PC-9 (cell line): ENCODE results near the gene STRN3. TPM values are rescaled to one million over a fixed set of nuclear protein-coding genes. Genes with fewer than 3 reads are reported as not detected.

ENCODE experiments used
- BruUV-seq: library from RNA; stranded (reverse); fragments of 400-500 nt; replicated peaks from 2 replicates; lab custom pipeline; 2021; lab: Mats Ljungman, UMichigan
- CTCF ChIA-PET: fragments of 300-600 bp; sonication (Branson Sonifier 250); formaldehyde crosslinking; loops from one replicate; lab custom pipeline; 2022; ENCODE audit warnings: antibody characterized with exemption; lab: Charles Lee
- POLR2A ChIA-PET: fragments of 300-600 bp; sonication (Branson Sonifier 250); formaldehyde crosslinking; loops from one replicate; lab custom pipeline; 2022; ENCODE audit warnings: antibody characterized with exemption; ENCODE audit not compliant: unreplicated experiment; lab: Charles Lee
- DNase-seq, 2 experiments: peaks; one replicate each; pipeline versions ENCODE4 v3.0.0 to v3.0.0-alpha.2; 2015 to 2022; ENCODE audit warnings: mixed read lengths in 1 of 2
- H2AFZ ChIP-seq: fragments of 200-600 bp; sonication (generic); 2 replicates; pipeline ENCODE4 v1.8.1; 2017; ENCODE audit warnings: antibody characterized with exemption
- H3F3A ChIP-seq: fragments of 200-600 bp; sonication (generic); 2 replicates; pipeline ENCODE4 v1.8.1; 2017; ENCODE audit warnings: antibody characterized with exemption, mild to moderate bottlenecking, low read depth; ENCODE audit not compliant: insufficient read depth
- H3K27ac ChIP-seq: fragments of 200-600 bp; sonication (generic); 2 replicates; pipeline ENCODE4 v1.6.1; 2016; ENCODE audit warnings: mixed run types
- H3K27me3 ChIP-seq: fragments of 200-600 bp; sonication (generic); 2 replicates; pipeline ENCODE4 v1.6.1; 2016; ENCODE audit warnings: low read depth, mixed run types; ENCODE audit not compliant: insufficient read depth
- H3K36me3 ChIP-seq: fragments of 200-600 bp; sonication (generic); 2 replicates; pipeline ENCODE4 v1.6.1; 2016; ENCODE audit warnings: low read depth, mixed run types
- H3K4me1 ChIP-seq: fragments of 200-600 bp; sonication (generic); replicated peaks from 2 replicates; pipeline ENCODE4 v1.6.1; 2016; ENCODE audit warnings: mixed run types; ENCODE audit not compliant: insufficient read depth
- H3K4me2 ChIP-seq: fragments of 200-600 bp; sonication (generic); 2 replicates; pipeline ENCODE4 v1.6.1; 2017; ENCODE audit warnings: mixed run types
- H3K4me3 ChIP-seq: fragments of 200-600 bp; sonication (generic); 2 replicates; pipeline ENCODE4 v1.6.1; 2016; ENCODE audit warnings: mixed run types
- H3K79me2 ChIP-seq: fragments of 200-600 bp; sonication (generic); 2 replicates; pipeline ENCODE4 v1.6.1; 2017; ENCODE audit warnings: low read depth, mixed run types
- H3K9me2 ChIP-seq: fragments of 200-600 bp; sonication (generic); 2 replicates; pipeline ENCODE4 v1.8.1; 2017; ENCODE audit warnings: mild to moderate bottlenecking; ENCODE audit not compliant: insufficient read depth
- H3K9me3 ChIP-seq: fragments of 200-600 bp; sonication (generic); 2 replicates; pipeline ENCODE4 v1.8.1; 2016; ENCODE audit warnings: low read depth; ENCODE audit not compliant: insufficient read depth
- H4K20me1 ChIP-seq: fragments of 200-600 bp; sonication (generic); 2 replicates; pipeline ENCODE4 v1.8.1; 2017; ENCODE audit not compliant: insufficient read depth
- EZH2 ChIP-seq: fragments of 200-600 bp; sonication (generic); IDR thresholded peaks from 2 replicates; pipeline ENCODE4 v1.8.0; 2017; ENCODE audit warnings: antibody characterized with exemption, low read depth
- intact Hi-C: fragments of 100-400 bp; cut with micrococcal nuclease; formaldehyde crosslinking; loops from one replicate; pipeline ENCODE4 v1.10.0; 2022; ENCODE audit not compliant: unreplicated experiment
- total RNA-seq: library from RNA; stranded (reverse); gene quantifications from 2 replicates; pipeline ENCODE4 v1.2.3, GENCODE V29; 2021
- TF ChIP-seq, protein P1 (sequence below): fragments of 200-600 bp; sonication (generic); conservative IDR thresholded peaks from 2 replicates; pipeline ENCODE4 v1.6.1; 2017; ENCODE audit warnings: mixed run types, antibody characterized with exemption, mild to moderate bottlenecking, moderate library complexity

STRN3 gene
- total RNA-seq, 1 experiment from 2014 or later, result 18.1 TPM

DNA sequence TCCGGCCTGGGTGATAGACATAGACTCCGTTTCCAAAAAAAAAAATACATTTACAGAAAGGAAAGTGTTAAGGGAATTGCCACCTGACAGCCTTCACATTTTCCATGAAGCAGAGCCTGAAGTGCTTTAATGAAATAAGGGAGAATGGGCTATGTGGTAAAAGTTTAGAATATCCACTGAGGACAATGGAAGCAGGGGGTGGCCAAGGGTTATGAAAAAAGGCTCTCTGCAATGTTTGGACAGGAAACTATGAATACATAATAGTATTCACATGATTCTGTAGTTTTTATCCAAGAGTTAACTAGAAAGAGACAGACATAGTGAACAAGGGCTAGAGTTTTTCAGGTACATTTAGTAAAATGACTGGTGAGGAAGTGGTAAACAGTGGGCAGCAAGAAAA is 76.5 kb downstream of the STRN3 start:
- Histone ChIP-seq H4K20me1 (no peaks in the 10 kb centered on the region), H3K36me3 (peaks cover 4% of the 10 kb centered on the region; the same call in 1 of the 2 replicates), H3F3A (peaks cover 4% of the 10 kb centered on the region; the same call in 1 of the 2 replicates), H2AFZ (no peak overlapping the region), H3K9me3 (no peaks in the 10 kb centered on the region), H3K4me3 (no peak overlapping the region), H3K4me1 (no peaks in the 10 kb centered on the region), H3K79me2 (no peaks in the 10 kb centered on the region), H3K27me3 (no peaks in the 10 kb centered on the region), H3K27ac (no peak overlapping the region), H3K9me2 (no peaks in the 10 kb centered on the region), H3K4me2 (no peak overlapping the region)
- no peak for DNase-seq
- BruUV-seq, result no TSS peak
- ChIA-PET POLR2A (no interaction called here), CTCF (no interaction called here)
- TF ChIP-seq EZH2, result no peak
- TF ChIP-seq, protein P1, sequence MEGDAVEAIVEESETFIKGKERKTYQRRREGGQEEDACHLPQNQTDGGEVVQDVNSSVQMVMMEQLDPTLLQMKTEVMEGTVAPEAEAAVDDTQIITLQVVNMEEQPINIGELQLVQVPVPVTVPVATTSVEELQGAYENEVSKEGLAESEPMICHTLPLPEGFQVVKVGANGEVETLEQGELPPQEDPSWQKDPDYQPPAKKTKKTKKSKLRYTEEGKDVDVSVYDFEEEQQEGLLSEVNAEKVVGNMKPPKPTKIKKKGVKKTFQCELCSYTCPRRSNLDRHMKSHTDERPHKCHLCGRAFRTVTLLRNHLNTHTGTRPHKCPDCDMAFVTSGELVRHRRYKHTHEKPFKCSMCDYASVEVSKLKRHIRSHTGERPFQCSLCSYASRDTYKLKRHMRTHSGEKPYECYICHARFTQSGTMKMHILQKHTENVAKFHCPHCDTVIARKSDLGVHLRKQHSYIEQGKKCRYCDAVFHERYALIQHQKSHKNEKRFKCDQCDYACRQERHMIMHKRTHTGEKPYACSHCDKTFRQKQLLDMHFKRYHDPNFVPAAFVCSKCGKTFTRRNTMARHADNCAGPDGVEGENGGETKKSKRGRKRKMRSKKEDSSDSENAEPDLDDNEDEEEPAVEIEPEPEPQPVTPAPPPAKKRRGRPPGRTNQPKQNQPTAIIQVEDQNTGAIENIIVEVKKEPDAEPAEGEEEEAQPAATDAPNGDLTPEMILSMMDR, result no peak
- intact Hi-C loops, result no loop called here

DNA sequence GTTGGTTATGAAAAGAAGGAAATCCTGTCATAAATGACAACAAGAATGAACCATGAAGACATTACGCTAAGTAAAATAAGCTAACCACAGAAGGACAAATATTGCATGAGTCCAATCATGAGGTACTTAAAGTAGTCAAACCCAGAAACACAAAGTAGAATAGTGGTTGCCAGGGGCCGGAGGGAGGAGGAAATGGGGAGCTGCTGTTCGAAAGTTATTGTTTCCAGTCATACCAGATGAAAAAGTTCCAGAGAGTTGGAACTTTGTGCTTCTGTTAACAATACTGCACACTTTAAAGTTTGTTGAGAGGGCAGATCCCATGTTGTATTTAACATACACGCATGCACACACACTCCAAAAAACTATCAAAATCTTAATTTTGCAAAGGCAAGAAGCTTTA is 82.5 kb downstream of the STRN3 start:
- TF ChIP-seq, protein P1, result no peak
- TF ChIP-seq EZH2, result no peak

GRCh38 chr14:30940886-30941285 is 85.3 kb downstream of the STRN3 start:
- Histone ChIP-seq H3K79me2 (no peaks in the 10 kb centered on the region), H2AFZ (no peak overlapping the region), H3K4me3 (no peak overlapping the region), H3K27ac (no peak overlapping the region), H3K4me1 (no peaks in the 10 kb centered on the region), H3F3A (0 out of 2 replicates have a peak, but pooled peaks cover 4% of the 10 kb centered on the region), H3K9me2 (no peaks in the 10 kb centered on the region), H3K27me3 (no peaks in the 10 kb centered on the region), H3K4me2 (no peak overlapping the region), H3K36me3 (0 out of 2 replicates have a peak, but pooled peaks cover 3% of the 10 kb centered on the region), H3K9me3 (no peaks in the 10 kb centered on the region), H4K20me1 (no peaks in the 10 kb centered on the region)
- ChIA-PET POLR2A (no interaction called here), CTCF (no interaction called here)
- DNase-seq, result no peak
- no peak for TF ChIP-seq EZH2
- TF ChIP-seq, protein P1, result no peak
- intact Hi-C loops, result no loop called here
- BruUV-seq, result no TSS peak

More for the DNA sequence above, 82.5 kb downstream of the STRN3 start:
- intact Hi-C loops, result no loop called here
- DNase-seq, result no peak
- H3K9me2 ChIP-seq, result no peaks in the 10 kb centered on the region
- no peaks in the 10 kb centered on the region for H3K9me3 ChIP-seq
- ChIA-PET CTCF (no interaction called here), POLR2A (no interaction called here)
- no peaks in the 10 kb centered on the region for H4K20me1 ChIP-seq
- no peak overlapping the region for H3K4me3 ChIP-seq
- H3K4me2 ChIP-seq, result no peak overlapping the region
- 0 out of 2 replicates have a peak, but pooled peaks cover 3% of the 10 kb centered on the region for H3K36me3 ChIP-seq
- H3F3A ChIP-seq, result 0 out of 2 replicates have a peak, but pooled peaks cover 4% of the 10 kb centered on the region
- BruUV-seq, result no TSS peak
- no peaks in the 10 kb centered on the region for H3K27me3 ChIP-seq
- no peak overlapping the region for H3K27ac ChIP-seq
- no peaks in the 10 kb centered on the region for H3K79me2 ChIP-seq
- no peaks in the 10 kb centered on the region for H3K4me1 ChIP-seq
- no peak overlapping the region for H2AFZ ChIP-seq
